ENCODE data around the gene HTD2.

DNA sequence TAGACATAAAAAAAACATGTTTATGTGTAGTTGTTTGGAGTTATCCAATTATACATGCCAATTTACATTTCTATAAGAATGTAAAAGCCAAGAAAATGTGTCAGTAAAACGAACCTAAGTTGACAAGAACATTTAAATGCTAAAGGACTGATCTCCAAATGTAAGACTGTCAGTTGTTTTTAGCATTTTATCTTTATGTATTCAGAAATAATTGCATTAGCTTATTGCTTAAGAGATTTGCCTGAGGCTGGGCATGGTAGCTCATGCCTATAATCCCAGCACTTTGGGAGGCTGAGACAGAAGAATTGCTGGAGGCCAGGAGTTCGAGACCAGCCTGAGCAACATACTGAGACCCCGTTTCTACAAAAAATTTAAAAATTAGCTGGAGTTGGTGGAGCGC lies 53.3 kb downstream of the HTD2 start:
- TF ChIP-seq, protein P1, sequence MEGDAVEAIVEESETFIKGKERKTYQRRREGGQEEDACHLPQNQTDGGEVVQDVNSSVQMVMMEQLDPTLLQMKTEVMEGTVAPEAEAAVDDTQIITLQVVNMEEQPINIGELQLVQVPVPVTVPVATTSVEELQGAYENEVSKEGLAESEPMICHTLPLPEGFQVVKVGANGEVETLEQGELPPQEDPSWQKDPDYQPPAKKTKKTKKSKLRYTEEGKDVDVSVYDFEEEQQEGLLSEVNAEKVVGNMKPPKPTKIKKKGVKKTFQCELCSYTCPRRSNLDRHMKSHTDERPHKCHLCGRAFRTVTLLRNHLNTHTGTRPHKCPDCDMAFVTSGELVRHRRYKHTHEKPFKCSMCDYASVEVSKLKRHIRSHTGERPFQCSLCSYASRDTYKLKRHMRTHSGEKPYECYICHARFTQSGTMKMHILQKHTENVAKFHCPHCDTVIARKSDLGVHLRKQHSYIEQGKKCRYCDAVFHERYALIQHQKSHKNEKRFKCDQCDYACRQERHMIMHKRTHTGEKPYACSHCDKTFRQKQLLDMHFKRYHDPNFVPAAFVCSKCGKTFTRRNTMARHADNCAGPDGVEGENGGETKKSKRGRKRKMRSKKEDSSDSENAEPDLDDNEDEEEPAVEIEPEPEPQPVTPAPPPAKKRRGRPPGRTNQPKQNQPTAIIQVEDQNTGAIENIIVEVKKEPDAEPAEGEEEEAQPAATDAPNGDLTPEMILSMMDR (IDR thresholded peaks at IDR 0.05) = no peak
- no peak for TF ChIP-seq POLR2A (IDR thresholded peaks at IDR 0.05)
